HepG2 (cell line): ENCODE results near the gene AIP. TPM values are rescaled to one million over a fixed set of nuclear protein-coding genes. Genes with fewer than 3 reads are reported as not detected.
A peak's percentile ranks its signal among the peaks of the same experiment; 100 is the strongest.

ENCODE experiments used
- ATAC-seq: fragments of 200-7000 bp; cut with Tn5 transposase; 3 replicates; pipeline ENCODE4 v1.9.1; 2020; ENCODE audit warnings: mild to moderate bottlenecking, moderate library complexity
- BruUV-seq: library from RNA; stranded (reverse); fragments of 400-500 nt; replicated peaks from 2 replicates; lab custom pipeline; 2021; lab: Mats Ljungman, UMichigan
- CTCF ChIA-PET: fragments of 300-600 bp; formaldehyde crosslinking; extraction: SDS; loops from one replicate; lab custom pipeline; 2021; ENCODE audit warnings: low total read pairs, inconsistent platforms, low intra/inter-chr PET ratio; lab: Yijun Ruan, JAX
- POLR2A ChIA-PET: fragments of 350-600 bp; sonication (Branson Sonifier 250); formaldehyde crosslinking; loops from one replicate; lab custom pipeline; 2020; ENCODE audit warnings: antibody characterized with exemption, inconsistent platforms; lab: Yijun Ruan, JAX
- DNase-seq: peaks from one replicate; pipeline ENCODE4 v3.0.0-alpha.2; 2015; ENCODE audit warnings: low spot score
- FAIRE-seq: peaks from 3 replicates; lab custom pipeline; 2011; peaks lifted over from hg19 to GRCh38; lab: Jason Lieb, UNC
- H2AFZ ChIP-seq: one replicate; pipeline ENCODE4 v1.6.1; 2011; ENCODE audit warnings: low read length, inconsistent platforms
- H3K27ac ChIP-seq: fragments of 300-600 bp; 3 replicates; pipeline ENCODE4 v1.8.0; 2011; ENCODE audit warnings: mixed run types, mild to moderate bottlenecking, mixed read lengths, low read length, inconsistent platforms; ENCODE audit not compliant: insufficient read depth; ENCODE audit errors: extremely low read length
- H3K27me3 ChIP-seq, 2 experiments: fragments of 200-600 bp in 1 of 2; 2 replicates in 1 of 2; 3 replicates in 1 of 2; pipeline versions ENCODE4 v1.6.0 to v1.8.0; 2011; ENCODE audit warnings: low read length in 2 of 2, mild to moderate bottlenecking in 2 of 2, moderate library complexity in 2 of 2, inconsistent platforms in 1 of 2; ENCODE audit not compliant: insufficient read depth in 2 of 2, control insufficient read depth in 1 of 2
- H3K36me3 ChIP-seq, 2 experiments: fragments of 200-600 bp in 1 of 2; replicated peaks in 1 of 2; 2 replicates in 1 of 2; 3 replicates in 1 of 2; pipeline versions ENCODE4 v1.5.1 to v1.8.0; 2011; ENCODE audit warnings: low read length in 2 of 2, inconsistent platforms in 1 of 2; ENCODE audit not compliant: insufficient read depth in 2 of 2, control insufficient read depth in 1 of 2
- H3K4me1 ChIP-seq: 2 replicates; pipeline ENCODE4 v1.5.1; 2012; ENCODE audit warnings: low read length, inconsistent platforms; ENCODE audit not compliant: insufficient read depth
- H3K4me2 ChIP-seq: 2 replicates; pipeline ENCODE4 v1.6.0; 2011; ENCODE audit warnings: low read depth, low read length, inconsistent platforms
- H3K4me3 ChIP-seq, 3 experiments: fragments of 200-600 bp in 1 of 3; sonication (generic), shearing (Covaris generic) in 1 of 3; replicated peaks in 1 of 3; 2 replicates each; pipeline ENCODE4 v1.5.1; 2011 to 2016; ENCODE audit warnings: low read length in 3 of 3, inconsistent platforms in 2 of 3, low read depth in 2 of 3, mild to moderate bottlenecking in 2 of 3, control low read depth in 1 of 3, mixed read lengths in 1 of 3; ENCODE audit not compliant: insufficient read depth in 1 of 3
- H3K79me2 ChIP-seq: one replicate; pipeline ENCODE4 v1.6.1; 2011; ENCODE audit warnings: low read length, inconsistent platforms; ENCODE audit not compliant: insufficient read depth
- H3K9ac ChIP-seq: 2 replicates; pipeline ENCODE4 v1.6.0; 2011; ENCODE audit warnings: mild to moderate bottlenecking, low read depth, low read length, inconsistent platforms; ENCODE audit not compliant: insufficient read depth
- H3K9me3 ChIP-seq: 2 replicates; pipeline ENCODE4 v1.5.1; 2012; ENCODE audit warnings: mild to moderate bottlenecking, low read length
- H4K20me1 ChIP-seq: 2 replicates; pipeline ENCODE4 v1.6.0; 2011; ENCODE audit warnings: inconsistent platforms, mild to moderate bottlenecking, low read length, moderate library complexity; ENCODE audit not compliant: insufficient read depth
- AGO1 ChIP-seq: fragments of 200-400 bp; formaldehyde crosslinking; IDR thresholded peaks from 2 replicates; pipeline ENCODE4 v1.6.1; 2017; ENCODE audit warnings: mild to moderate bottlenecking, low read depth, low read length, moderate library complexity; ENCODE audit not compliant: poor library complexity, severe bottlenecking
- CCDC6 ChIP-seq: sonication (generic); formaldehyde crosslinking; IDR thresholded peaks from 2 replicates; pipeline ENCODE4 v1.8.1; 2022; ENCODE audit warnings: mild to moderate bottlenecking, missing genetic modification reagents, moderate library complexity
- EED ChIP-seq: sonication (generic); formaldehyde crosslinking; IDR thresholded peaks from 2 replicates; pipeline ENCODE4 v1.5.0; 2020; ENCODE audit warnings: mild to moderate bottlenecking, missing genetic modification reagents
- HHEX ChIP-seq: IDR thresholded peaks from 2 replicates; pipeline ENCODE4 v1.6.1; 2016; ENCODE audit warnings: control low read depth
- ISL2 ChIP-seq: sonication (generic); formaldehyde crosslinking; IDR thresholded peaks from 2 replicates; pipeline ENCODE4 v1.5.0; 2020; ENCODE audit warnings: missing genetic modification reagents
- NKX3-1 ChIP-seq: sonication (generic); formaldehyde crosslinking; IDR thresholded peaks from 2 replicates; pipeline ENCODE4 v1.5.0; 2020; ENCODE audit warnings: missing genetic modification reagents
- RBFOX2 ChIP-seq: fragments of 200-400 bp; formaldehyde crosslinking; IDR thresholded peaks from 2 replicates; pipeline ENCODE4 v1.6.1; 2017; ENCODE audit warnings: low read depth, mild to moderate bottlenecking, low read length
- SRSF1 ChIP-seq: fragments of 200-400 bp; formaldehyde crosslinking; optimal IDR thresholded peaks from 2 replicates; pipeline ENCODE3; 2017; ENCODE audit warnings: mild to moderate bottlenecking, low read depth, low read length, moderate library complexity
- ZNF124 ChIP-seq: sonication (generic); formaldehyde crosslinking; IDR thresholded peaks from 2 replicates; pipeline ENCODE4 v1.4.0; 2020; ENCODE audit warnings: missing genetic modification reagents
- ZNF343 ChIP-seq: sonication (generic); formaldehyde crosslinking; IDR thresholded peaks from 2 replicates; pipeline ENCODE4 v1.4.0; 2020; ENCODE audit warnings: mild to moderate bottlenecking, missing genetic modification reagents
- ZNF354B ChIP-seq: sonication (generic); formaldehyde crosslinking; IDR thresholded peaks from 2 replicates; pipeline ENCODE4 v1.8.0; 2022; ENCODE audit warnings: mild to moderate bottlenecking, missing genetic modification reagents
- ZNF772 ChIP-seq: sonication (generic); formaldehyde crosslinking; IDR thresholded peaks from 2 replicates; pipeline ENCODE4 v1.5.0; 2020; ENCODE audit warnings: mild to moderate bottlenecking, missing genetic modification reagents
- ZNF788 ChIP-seq: sonication (generic); formaldehyde crosslinking; IDR thresholded peaks from 2 replicates; pipeline ENCODE4 v1.5.0; 2020; ENCODE audit warnings: mild to moderate bottlenecking, missing genetic modification reagents, borderline replicate concordance
- WGBS: methylation state at CpG from one replicate; pipeline ENCODE4 v1.1.6; 2017; ENCODE audit warnings: low lambda C conversion rate; 5-methylcytosine and 5-hydroxymethylcytosine counted together
- in situ Hi-C: cut with HindIII; loops from 2 replicates; pipeline ENCODE4 v1.10.0; 2017; ENCODE audit warnings: low pct_unique_long_range_greater_than_20kb; ENCODE audit not compliant: extremely low pct_ligation_motif_present
- intact Hi-C: fragments of 100-400 bp; cut with micrococcal nuclease; formaldehyde crosslinking; loops from one replicate; pipeline ENCODE4 v1.10.0; 2022; ENCODE audit not compliant: unreplicated experiment
- polyA plus RNA-seq, 8 experiments: library from polyadenylated mRNA; depleted of rRNA in 3 of 8; stranded (reverse) in 7 of 8; unstranded in 1 of 8; fragments of >200 nt; fragmentation: Illumina TruSeq in 4 of 8; extraction: Trizol in 4 of 8; gene quantifications; 2 replicates each; pipeline versions ENCODE4 v1.2.1 to v1.2.3, GENCODE V29; 2011 to 2016; ENCODE audit warnings: low read depth in 4 of 8, missing spikeins in 1 of 8, mixed read lengths in 1 of 8; ENCODE audit not compliant: insufficient read depth in 1 of 8
- total RNA-seq, 5 experiments: library from RNA; depleted of rRNA; stranded (reverse); fragments of >200 nt; fragmentation: Illumina TruSeq; extraction: Trizol; gene quantifications; 2 replicates each; pipeline ENCODE4 v1.2.3, GENCODE V29; 2016; ENCODE audit warnings: low read depth in 1 of 5
- TF ChIP-seq, protein P1 (sequence below): sonication (generic); formaldehyde crosslinking; IDR thresholded peaks from 2 replicates; pipeline ENCODE4 v1.4.0; 2020; ENCODE audit warnings: missing genetic modification reagents
- TF ChIP-seq, protein P2 (sequence below): IDR thresholded peaks from 2 replicates; pipeline ENCODE4 v1.6.1; 2018; ENCODE audit warnings: missing genetic modification reagents
- TF ChIP-seq, protein P3 (sequence below): sonication (generic); formaldehyde crosslinking; IDR thresholded peaks from 2 replicates; pipeline ENCODE4 v1.4.0; 2020; ENCODE audit warnings: mild to moderate bottlenecking, missing genetic modification reagents

Gene AIP
- total and polyA plus RNA-seq, 2 of the 13 experiments (the other 11 are each of a cell fraction or from before 2014, with no cell fraction given), result 51.8 to 110 TPM

DNA sequence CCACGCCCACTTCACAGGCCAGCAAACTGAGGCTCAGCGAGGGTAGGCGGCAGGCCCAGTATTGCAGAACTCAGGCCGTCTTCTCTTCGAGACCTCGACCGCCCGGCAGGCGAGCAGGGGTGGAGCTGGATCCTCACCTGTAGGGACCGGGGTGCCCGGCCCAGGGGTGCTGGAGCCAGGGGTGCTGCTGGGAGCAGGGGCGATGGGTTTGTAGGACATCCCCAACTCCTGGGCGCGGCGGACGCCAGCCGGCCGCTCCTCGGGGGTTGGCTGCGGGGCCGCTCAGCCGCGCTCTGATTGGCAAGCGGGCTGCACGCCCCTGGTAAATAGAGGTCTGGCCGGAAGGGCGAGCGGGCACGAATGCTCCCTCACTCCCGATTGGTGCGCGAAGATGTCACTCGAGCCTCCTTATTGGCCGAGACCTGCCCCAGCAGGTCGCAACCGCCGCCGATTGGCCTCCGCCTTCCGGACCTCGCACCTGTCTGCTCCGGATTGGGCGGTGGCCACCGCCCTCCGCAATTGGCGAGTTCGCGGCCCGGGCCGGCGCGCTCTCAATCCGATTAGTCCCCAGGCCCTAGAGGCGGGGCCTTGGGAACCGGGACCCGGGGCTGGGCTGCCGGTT lies 25.1 kb downstream of the AIP start, which contains the start of gene CDK2AP2:
Gene CDK2AP2, minus strand, starts transcription at position 299 of the 622 bp plus-strand sequence. Its CDS starts 80 bp downstream, at position 219.
- Histone ChIP-seq H2AFZ (no peak within 1 kb of the TSS), H3K9ac (peak within 1 kb of the TSS; percentile 94), H3K27me3 (no peaks in the 10 kb centered on the region), H3K27ac (peak within 1 kb of the TSS; percentile 96), H3K4me1 (peaks cover 56% of the 10 kb centered on the region), H3K4me3 (peak within 1 kb of the TSS; percentile 74 to 98 (median 91)), H3K9me3 (no peaks in the 10 kb centered on the region), H3K36me3 (no peaks in the 10 kb centered on the region), H3K4me2 (peak within 1 kb of the TSS; percentile 95), H3K79me2 (peaks cover 10% of the 10 kb centered on the region), H4K20me1 (no peaks in the 10 kb centered on the region)
- FAIRE-seq (peak; percentile 82), DNase-seq (peak; percentile 98), ATAC-seq (peak; percentile 85)
- in situ Hi-C loops, result loop anchor here (5.0 kb wide), 1 partner anchor 106 kb away; the partner anchor contains the start of genes PPP1CA and TBC1D10C
- WGBS, result 0% methylated on average over 3 of the region's 57 CpGs
- CTCF ChIA-PET, result no interaction called here
- POLR2A ChIA-PET, result interaction anchor here (0.8 kb wide), 1 partner anchor 116 kb away, joined by 3 read pairs; the partner anchor contains the start of gene RAD9A
- intact Hi-C loops, result no loop called here
- BruUV-seq, result no TSS peak
- TF ChIP-seq ZNF343 (no peak), ZNF772 (CRISPR knock-in tag) (peak; percentile 79), RBFOX2 (peak; percentile 86), AGO1 (no peak), EED (CRISPR knock-in tag) (0 out of 2 replicates have a peak, but pooled peaks have one; percentile 55), ZNF124 (CRISPR knock-in tag) (no peak), NKX3-1 (CRISPR knock-in tag) (0 out of 2 replicates have a peak, but pooled peaks have one; percentile 34), ISL2 (no peak), HHEX (CRISPR knock-in tag) (no peak), ZNF354B (CRISPR knock-in tag) (no peak), CCDC6 (CRISPR knock-in tag) (no peak), ZNF788 (peak; percentile 37; the same call in 1 of the 2 replicates), SRSF1 (no peak)
- TF ChIP-seq, protein P1, sequence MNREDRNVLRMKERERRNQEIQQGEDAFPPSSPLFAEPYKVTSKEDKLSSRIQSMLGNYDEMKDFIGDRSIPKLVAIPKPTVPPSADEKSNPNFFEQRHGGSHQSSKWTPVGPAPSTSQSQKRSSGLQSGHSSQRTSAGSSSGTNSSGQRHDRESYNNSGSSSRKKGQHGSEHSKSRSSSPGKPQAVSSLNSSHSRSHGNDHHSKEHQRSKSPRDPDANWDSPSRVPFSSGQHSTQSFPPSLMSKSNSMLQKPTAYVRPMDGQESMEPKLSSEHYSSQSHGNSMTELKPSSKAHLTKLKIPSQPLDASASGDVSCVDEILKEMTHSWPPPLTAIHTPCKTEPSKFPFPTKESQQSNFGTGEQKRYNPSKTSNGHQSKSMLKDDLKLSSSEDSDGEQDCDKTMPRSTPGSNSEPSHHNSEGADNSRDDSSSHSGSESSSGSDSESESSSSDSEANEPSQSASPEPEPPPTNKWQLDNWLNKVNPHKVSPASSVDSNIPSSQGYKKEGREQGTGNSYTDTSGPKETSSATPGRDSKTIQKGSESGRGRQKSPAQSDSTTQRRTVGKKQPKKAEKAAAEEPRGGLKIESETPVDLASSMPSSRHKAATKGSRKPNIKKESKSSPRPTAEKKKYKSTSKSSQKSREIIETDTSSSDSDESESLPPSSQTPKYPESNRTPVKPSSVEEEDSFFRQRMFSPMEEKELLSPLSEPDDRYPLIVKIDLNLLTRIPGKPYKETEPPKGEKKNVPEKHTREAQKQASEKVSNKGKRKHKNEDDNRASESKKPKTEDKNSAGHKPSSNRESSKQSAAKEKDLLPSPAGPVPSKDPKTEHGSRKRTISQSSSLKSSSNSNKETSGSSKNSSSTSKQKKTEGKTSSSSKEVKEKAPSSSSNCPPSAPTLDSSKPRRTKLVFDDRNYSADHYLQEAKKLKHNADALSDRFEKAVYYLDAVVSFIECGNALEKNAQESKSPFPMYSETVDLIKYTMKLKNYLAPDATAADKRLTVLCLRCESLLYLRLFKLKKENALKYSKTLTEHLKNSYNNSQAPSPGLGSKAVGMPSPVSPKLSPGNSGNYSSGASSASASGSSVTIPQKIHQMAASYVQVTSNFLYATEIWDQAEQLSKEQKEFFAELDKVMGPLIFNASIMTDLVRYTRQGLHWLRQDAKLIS, result no peak
- TF ChIP-seq, protein P2, sequence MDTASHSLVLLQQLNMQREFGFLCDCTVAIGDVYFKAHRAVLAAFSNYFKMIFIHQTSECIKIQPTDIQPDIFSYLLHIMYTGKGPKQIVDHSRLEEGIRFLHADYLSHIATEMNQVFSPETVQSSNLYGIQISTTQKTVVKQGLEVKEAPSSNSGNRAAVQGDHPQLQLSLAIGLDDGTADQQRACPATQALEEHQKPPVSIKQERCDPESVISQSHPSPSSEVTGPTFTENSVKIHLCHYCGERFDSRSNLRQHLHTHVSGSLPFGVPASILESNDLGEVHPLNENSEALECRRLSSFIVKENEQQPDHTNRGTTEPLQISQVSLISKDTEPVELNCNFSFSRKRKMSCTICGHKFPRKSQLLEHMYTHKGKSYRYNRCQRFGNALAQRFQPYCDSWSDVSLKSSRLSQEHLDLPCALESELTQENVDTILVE, result no peak
- TF ChIP-seq, protein P3, sequence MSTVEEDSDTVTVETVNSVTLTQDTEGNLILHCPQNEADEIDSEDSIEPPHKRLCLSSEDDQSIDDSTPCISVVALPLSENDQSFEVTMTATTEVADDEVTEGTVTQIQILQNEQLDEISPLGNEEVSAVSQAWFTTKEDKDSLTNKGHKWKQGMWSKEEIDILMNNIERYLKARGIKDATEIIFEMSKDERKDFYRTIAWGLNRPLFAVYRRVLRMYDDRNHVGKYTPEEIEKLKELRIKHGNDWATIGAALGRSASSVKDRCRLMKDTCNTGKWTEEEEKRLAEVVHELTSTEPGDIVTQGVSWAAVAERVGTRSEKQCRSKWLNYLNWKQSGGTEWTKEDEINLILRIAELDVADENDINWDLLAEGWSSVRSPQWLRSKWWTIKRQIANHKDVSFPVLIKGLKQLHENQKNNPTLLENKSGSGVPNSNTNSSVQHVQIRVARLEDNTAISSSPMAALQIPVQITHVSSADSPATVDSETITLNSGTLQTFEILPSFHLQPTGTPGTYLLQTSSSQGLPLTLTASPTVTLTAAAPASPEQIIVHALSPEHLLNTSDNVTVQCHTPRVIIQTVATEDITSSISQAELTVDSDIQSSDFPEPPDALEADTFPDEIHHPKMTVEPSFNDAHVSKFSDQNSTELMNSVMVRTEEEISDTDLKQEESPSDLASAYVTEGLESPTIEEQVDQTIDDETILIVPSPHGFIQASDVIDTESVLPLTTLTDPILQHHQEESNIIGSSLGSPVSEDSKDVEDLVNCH, result no peak
